ENCODE results near the gene FSD2. TPM values are rescaled to one million over a fixed set of nuclear protein-coding genes. Genes with fewer than 3 reads are reported as not detected.
"Not testable (repeated sequence)": the region's sequence is repeated elsewhere in the genome, so short reads cannot be mapped to it uniquely, and the experiment has no call there.

The FSD2 gene
- total RNA-seq, 1 donor from 2014 or later, result not detected

DNA sequence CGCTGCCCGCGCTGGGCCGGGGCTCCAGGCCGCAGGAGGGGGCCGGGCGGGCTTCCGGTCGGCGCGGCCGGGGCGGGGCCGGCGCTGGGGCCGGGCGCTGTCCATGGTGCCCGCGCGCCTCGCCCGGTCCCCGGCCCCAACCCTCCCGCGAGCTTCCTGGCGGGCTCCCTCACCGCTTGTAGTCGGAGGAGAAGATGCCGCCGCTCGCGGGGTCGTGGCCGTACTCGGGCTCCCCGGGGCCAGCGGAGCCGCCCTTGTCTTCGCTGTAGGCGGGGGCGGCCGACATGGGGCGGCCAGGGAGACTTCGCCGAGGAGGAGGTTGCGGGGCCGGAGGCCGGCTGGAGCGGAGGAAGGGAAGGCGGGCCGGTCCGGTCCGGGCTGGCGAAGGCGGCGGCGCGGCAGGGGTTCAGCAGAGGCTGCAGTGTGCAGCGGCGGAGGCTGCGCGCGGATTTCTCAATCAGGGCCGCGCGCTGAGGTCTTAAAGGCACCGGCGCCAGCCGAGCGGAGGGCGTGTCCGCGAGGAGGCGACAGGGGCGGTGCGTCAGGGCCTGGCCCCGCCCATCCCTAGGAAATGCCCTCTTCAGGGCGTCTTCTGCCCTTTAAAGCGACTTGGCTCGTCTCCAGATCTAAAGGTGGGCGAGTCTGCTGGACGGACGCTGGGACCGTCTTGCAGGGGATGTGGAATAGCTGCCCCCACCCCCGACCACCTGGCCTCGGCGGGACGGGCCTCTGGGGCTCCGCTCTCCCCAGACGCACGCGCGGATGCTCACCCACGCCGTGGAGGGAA, 96.3 kb downstream of the FSD2 start, which contains the start of gene AP3B2:
TSS of gene AP3B2 (minus strand) at position 455 of the 787 bp plus-strand sequence. CDS start at position 286, 169 bp downstream.
- TF ChIP-seq, protein P1, sequence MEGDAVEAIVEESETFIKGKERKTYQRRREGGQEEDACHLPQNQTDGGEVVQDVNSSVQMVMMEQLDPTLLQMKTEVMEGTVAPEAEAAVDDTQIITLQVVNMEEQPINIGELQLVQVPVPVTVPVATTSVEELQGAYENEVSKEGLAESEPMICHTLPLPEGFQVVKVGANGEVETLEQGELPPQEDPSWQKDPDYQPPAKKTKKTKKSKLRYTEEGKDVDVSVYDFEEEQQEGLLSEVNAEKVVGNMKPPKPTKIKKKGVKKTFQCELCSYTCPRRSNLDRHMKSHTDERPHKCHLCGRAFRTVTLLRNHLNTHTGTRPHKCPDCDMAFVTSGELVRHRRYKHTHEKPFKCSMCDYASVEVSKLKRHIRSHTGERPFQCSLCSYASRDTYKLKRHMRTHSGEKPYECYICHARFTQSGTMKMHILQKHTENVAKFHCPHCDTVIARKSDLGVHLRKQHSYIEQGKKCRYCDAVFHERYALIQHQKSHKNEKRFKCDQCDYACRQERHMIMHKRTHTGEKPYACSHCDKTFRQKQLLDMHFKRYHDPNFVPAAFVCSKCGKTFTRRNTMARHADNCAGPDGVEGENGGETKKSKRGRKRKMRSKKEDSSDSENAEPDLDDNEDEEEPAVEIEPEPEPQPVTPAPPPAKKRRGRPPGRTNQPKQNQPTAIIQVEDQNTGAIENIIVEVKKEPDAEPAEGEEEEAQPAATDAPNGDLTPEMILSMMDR (IDR thresholded peaks at IDR 0.05; ENCODE audit: unreplicated experiment), result no peak
- peak within 1 kb of the TSS; percentile 69 for H3K4me3 Mint-ChIP-seq
- H3K27ac Mint-ChIP-seq, result no peak within 1 kb of the TSS
- peak; percentile 57 to 82 for DNase-seq (ENCODE audit: low spot score in 2 of 2, unreplicated experiment in 2 of 2)
- H3K9me3 Mint-ChIP-seq, result no peaks in the 10 kb centered on the region
- no peaks in the 10 kb centered on the region for H3K36me3 Mint-ChIP-seq
- peaks cover 36% of the 10 kb centered on the region for H3K27me3 Mint-ChIP-seq (ENCODE audit: low read depth)
- no peaks in the 10 kb centered on the region for H3K4me1 Mint-ChIP-seq

DNA sequence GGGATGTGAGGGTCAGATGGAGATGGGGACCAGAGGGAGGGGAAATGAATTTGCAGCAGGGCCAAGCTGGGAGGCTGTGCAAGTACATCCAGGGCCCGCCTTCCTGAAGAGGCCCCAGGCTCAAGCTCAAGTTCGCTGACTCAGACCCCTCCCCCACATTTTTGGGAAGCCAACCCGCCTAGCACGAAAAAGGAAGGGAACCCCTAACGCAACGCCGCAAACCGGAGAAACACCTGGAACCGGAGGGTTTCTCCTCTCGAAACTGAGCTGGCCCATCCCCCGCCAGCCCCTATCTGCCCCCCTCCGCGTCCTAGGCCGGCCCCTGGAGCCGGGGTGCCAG, 96.8 kb downstream of the FSD2 start:
- H3K27ac Mint-ChIP-seq, result no peak overlapping the region
- TF ChIP-seq, protein P1 (IDR thresholded peaks at IDR 0.05; ENCODE audit: unreplicated experiment), result no peak
- no peaks in the 10 kb centered on the region for H3K4me1 Mint-ChIP-seq
- H3K4me3 Mint-ChIP-seq, result no peak overlapping the region
- no peaks in the 10 kb centered on the region for H3K36me3 Mint-ChIP-seq
- DNase-seq (ENCODE audit: low spot score in 2 of 2, unreplicated experiment in 2 of 2), result no peak
- H3K9me3 Mint-ChIP-seq, result no peaks in the 10 kb centered on the region
- peaks cover 36% of the 10 kb centered on the region for H3K27me3 Mint-ChIP-seq (ENCODE audit: low read depth)

DNA sequence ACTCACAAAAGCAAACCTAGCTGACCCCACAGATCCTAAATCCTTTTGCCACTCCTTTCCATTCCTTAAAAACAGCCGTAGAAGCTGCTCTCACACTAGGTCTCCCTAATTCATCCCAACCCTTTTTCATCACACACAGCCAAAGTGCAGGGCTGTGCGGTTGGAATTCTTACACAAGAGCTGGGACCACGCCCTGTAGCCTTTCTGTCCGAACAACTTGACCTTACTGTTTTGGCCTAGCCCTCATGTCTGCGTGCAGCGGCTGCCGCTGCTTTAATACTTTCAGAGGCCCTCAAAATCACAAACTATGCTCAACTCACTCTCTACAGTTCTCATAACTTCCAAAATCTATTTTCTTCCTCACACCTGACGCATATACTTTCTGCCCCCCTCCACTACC, 100.0 kb downstream of the FSD2 start:
- not testable (repeated sequence) for H3K27ac Mint-ChIP-seq; H3K27me3 Mint-ChIP-seq (ENCODE audit: low read depth); H3K36me3 Mint-ChIP-seq; H3K4me1 Mint-ChIP-seq; H3K9me3 Mint-ChIP-seq; H3K4me3 Mint-ChIP-seq; DNase-seq (ENCODE audit: low spot score in 2 of 2, unreplicated experiment in 2 of 2)

Other genes starting within 250 kb of the FSD2 start
- gene CPEB1, start 158.7 kb downstream of the FSD2 start, total RNA-seq, result 0.40 to 0.69 TPM (median 0.63 TPM) in 3 replicates
- 1.3 to 2.5 TPM (median 2.4 TPM) in 3 replicates for gene AP3B2, start 96.2 kb downstream of the FSD2 start, total RNA-seq
- 8.8 to 9.4 TPM (median 9.3 TPM) in 3 replicates for gene WHAMM, start 3.6 kb upstream of the FSD2 start, total RNA-seq
- 12.5 to 15.9 TPM (median 12.8 TPM) in 3 replicates for gene HOMER2, start 146.7 kb upstream of the FSD2 start, total RNA-seq
- 30.7 to 33.0 TPM (median 32.2 TPM) in 3 replicates for gene RAMAC, start 180.1 kb upstream of the FSD2 start, total RNA-seq
- 15.8 to 21.2 TPM (median 18.4 TPM) in 3 replicates for gene C15orf40, start 205.6 kb upstream of the FSD2 start, total RNA-seq